CD4-positive, alpha-beta T cell treated with Interleukin-15 for 4 hours (primary cell): ENCODE data around the gene GLYATL1.

Experiments used
- DNase-seq: peaks from one replicate; pipeline ENCODE4 v3.0.0-alpha.2; 2020; ENCODE audit warnings: low spot score

Gene GLYATL1

GRCh38 chr11:58926695-58927094 is 12.6 kb upstream of the GLYATL1 start:
- no peak for DNase-seq

- no peak for DNase-seq
Observed at GRCh38 chr11:58927393-58928106, 11.7 kb upstream of the GLYATL1 start.

DNA sequence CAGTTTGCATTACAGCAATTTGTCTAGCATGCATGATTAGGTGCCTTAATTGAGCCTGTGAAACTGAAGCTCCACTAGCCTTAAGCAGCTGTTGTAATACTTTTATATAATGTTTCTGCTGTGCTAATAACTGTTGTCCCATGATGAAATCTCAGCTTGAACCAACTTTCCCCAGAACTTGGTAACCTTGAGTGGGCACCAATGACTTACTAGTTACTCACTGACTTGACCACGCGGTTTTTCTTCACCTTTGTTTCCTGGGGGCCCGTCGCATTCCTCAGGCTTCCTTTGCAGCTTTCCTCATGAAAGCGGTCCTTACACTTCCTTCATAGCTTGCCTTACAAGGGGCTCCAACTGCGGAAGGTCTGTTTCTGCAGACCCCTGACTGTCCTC is 11.2 kb upstream of the GLYATL1 start:
- DNase-seq, result no peak

DNA sequence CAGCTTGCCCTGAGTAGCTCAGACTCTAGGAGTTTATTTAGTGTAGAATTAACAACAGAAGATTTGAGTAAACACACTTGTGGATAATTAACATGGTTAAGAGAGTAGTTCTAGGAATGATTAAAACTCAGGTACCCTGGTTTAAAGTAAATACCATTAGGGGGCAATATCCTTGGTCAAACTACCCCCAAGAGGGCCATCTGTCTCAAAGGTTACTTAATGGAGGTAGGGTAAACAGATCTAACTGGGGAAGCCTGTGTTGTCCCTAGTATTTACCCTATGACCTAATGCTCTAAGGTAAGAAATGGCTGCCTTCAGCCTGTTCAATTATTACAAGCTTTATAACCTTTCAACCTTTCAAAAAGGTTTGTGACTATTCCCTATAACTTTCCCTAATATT is 10.6 kb upstream of the GLYATL1 start:
- DNase-seq, result no peak

GRCh38 chr11:58930926-58931325 is 8.4 kb upstream of the GLYATL1 start:
- DNase-seq, result no peak

GRCh38 chr11:58933661-58934060 is 5.6 kb upstream of the GLYATL1 start:
- DNase-seq, result no peak

- DNase-seq, result no peak
Observed at GRCh38 chr11:58934945-58935513, 4.3 kb upstream of the GLYATL1 start.

DNA sequence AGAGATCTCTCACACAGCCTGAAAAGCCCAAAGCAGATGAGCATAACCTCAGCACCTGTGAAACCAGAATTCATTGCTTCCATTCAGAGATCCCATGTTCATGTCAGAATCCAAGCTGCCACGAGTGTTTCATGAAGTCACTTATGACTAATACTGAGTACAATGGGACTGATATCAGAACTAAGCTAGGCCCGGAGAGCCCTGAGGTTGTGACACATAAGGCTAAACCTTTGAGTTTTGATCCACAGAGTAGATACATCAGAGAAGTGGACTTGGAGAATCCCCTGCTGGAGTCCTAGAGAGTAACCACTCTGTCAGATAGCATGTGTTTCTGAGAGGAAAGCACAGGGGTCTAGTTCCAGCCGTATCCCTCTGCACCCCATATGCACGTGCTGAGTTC is 890 bp upstream of the GLYATL1 start:
- no peak for DNase-seq

DNA sequence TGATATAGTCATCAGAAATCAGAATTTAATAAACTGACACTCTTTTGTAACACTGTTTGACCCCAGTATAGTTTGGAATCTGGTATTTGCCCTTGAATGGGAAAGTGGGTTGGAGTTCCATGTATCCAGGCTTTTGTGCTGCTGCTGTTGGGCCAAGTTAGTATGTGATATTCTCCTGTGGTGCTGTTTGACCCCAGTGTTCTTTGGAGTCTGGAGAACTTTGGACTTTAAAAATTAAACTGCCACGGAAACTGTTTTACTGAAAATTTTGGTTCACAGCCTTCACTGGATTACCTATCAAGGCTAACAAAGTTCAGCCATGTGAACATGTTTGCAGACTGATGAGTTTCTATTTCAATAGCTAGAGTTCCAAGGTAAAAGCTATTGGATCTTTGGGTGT is 740 bp downstream of the GLYATL1 start:
- no peak for DNase-seq

- DNase-seq, result no peak
Observed at GRCh38 chr11:58941838-58942237, 2.5 kb downstream of the GLYATL1 start.

- DNase-seq, result no peak
Observed at GRCh38 chr11:58945663-58946062, 6.4 kb downstream of the GLYATL1 start.

DNA sequence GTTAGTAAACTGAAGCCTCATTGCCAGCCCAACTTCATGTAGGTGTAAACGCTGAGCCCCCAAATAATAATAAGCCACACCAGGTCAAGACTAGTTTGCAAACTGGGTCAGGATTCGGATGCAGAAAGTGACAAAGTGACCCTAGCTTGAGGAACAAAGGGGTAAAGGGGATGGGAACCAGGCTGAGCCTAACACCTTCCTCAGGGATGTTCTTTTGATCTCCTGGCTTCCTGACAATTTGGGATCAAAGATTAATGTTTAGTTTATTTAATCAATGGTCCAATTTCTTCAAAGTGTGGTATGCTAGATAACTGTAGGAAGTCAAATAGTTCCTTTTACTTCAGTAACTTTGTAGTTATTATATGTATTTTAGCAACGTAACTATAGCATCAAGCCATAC is 9.9 kb downstream of the GLYATL1 start:
- no peak for DNase-seq

DNA sequence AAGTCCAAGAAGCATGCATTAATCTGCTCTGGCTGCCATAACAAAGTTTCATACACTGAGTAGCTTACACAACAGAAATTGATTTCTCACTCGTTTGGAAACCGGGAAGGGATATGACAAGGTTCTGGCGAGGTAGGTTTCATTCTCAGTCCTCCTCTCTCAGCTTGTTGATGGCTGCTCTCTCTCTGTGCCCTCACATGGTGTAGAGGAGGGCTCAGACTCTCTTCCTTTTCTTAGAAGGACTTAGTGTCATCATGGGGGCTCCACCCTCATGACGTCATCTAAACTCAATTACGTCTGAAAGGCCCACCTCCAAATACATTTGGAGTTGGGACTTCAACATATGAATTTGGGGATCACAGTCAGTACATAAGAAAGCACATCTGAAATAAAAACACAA is 18.6 kb downstream of the GLYATL1 start:
- DNase-seq, result no peak

DNA sequence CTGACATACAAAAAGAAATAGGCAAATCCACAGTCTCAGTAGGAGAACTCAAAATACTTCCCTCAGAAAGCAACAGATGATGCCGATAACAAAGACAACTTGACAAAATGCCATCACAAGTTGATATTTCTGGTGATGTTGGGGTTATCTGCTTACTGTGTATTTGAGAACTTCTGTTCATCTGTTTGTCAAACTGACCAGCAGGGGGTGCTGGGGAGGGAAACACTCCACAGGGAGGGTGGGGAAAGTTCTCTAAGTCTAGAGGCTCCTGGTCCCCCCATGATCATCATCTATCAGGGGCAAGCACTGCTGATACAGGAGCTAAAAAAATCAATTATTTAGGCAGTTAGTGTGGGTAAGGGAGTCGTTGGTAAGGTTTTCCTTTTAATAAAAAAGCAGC is 19.2 kb downstream of the GLYATL1 start:
- peak; percentile 22 for DNase-seq

GRCh38 chr11:58963551-58964104 is 24.3 kb downstream of the GLYATL1 start:
- DNase-seq, result no peak

- no peak for DNase-seq
Observed at GRCh38 chr11:58965246-58965985, 26.1 kb downstream of the GLYATL1 start.

GRCh38 chr11:58968251-58968711 is 29.0 kb downstream of the GLYATL1 start:
- no peak for DNase-seq

- no peak for DNase-seq
Observed at GRCh38 chr11:58977470-58977869, 38.2 kb downstream of the GLYATL1 start.

- DNase-seq, result no peak
Observed at GRCh38 chr11:58979222-58979621, 39.9 kb downstream of the GLYATL1 start.

DNA sequence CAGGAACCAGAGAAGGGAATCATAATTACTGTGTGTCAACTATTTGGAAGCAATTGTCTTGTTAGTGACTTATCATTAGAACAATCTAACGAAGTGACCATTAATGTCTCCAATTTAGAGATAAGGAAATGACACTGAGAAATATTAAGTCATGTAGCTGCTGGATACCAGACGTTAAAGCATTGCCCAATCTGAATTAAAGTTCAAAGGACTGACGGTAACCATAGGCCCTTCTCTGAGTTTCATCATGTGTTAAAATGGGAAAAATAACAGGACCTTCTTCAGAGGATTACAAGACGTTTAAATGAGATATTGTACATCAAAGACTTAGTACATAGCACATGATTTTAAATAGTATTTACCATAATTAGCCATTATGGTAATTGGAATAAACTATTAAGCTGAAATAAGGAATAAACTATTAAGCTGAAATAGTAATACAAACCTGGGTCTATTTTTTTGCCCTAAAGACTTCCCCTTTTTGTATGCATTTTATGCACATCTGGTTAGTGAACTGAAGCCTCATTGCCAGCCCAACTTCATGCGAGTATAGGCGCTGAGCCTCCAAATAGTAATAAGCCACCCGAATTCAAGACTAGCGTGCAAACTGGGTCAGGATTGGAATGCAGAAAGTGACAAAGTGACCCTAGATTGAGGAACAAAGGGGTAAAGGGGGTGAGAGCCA is 41.0 kb downstream of the GLYATL1 start:
- DNase-seq, result no peak

DNA sequence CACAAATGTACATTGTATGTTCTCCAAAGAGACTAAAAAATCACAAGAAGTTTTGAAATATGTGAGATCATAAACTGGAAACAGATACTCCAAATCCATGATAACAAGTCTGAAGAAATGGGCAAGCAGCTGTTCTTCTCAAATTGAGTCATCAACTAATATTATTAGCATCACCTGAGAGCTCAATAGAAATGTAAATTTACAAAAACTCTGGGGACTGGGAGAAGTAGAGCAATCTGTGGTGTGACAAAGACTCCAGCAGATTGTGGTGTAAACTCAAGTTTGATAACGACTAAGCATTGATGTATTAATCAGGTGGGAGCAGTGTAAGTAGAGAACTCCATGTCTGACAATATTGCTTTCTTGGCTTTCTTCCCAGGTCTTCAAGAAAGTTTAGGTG is 53.2 kb downstream of the GLYATL1 start:
- DNase-seq, result no peak

DNA sequence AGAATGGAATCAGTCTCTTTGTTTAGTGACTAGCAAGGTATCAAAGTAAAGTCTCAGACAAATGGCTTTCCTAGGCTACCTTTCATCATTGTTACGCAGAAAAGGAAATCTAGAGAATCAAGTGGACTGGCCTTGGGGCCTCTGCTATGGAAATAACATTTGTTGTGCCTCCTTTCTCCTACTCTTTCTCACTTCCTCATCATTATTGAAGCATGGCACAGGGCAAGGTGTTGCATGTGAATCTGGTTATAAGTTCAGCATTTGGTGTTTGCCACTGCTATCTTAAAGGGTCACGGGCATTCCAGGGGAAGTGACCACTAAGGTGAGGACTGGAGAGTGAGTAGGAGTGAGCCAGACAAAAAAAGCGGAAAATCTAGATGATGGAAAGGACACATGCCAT is 54.9 kb downstream of the GLYATL1 start:
- no peak for DNase-seq
